ENCODE measurements around the gene MTOR.
"Not testable (repeated sequence)": the region's sequence is repeated elsewhere in the genome, so short reads cannot be mapped to it uniquely, and the experiment has no call there.

MTOR gene

DNA sequence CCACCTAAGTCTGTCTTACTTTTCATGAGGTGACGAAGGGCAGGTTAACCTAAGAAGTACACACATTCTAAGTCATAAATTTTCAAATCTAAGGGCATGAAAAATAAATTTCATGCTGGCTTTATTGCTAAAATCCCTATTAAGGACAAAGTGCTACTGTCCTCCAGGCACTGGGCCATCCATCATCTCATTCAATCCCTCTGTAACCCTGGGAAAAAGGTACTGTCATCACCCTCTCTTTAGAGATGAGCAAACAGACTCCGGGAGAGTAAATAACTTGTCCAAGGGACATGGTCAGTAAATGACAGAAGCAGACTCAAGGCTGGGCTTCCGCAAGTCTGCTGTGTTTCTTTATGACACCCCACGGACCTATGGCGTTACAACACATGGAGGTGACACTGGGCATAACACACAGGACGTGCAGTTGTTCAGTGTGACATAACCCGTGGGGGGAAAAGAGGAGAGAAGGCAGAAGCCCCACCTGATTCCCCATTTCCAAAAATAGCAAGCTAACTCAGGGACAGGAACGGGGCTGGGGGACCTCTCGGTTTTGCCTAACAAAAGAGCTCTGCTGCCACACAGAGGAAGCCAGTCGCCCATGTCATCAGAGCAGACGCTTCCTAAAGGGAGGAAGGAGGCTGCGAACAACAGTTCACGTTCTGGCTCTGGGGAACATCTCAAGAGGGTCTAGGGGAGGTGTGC, 190.0 kb downstream of the MTOR start:
- H3K9me3 Mint-ChIP-seq: no peaks in the 10 kb centered on the region
- no peak overlapping the region for H3K4me3 Mint-ChIP-seq
- H3K27ac Mint-ChIP-seq: peak overlapping the region; percentile 66
- peaks cover 96% of the 10 kb centered on the region for H3K36me3 Mint-ChIP-seq (ENCODE audit: low read depth)
- H3K4me1 Mint-ChIP-seq (ENCODE audit: low read depth): peaks cover 17% of the 10 kb centered on the region
- no peak for DNase-seq
- H3K27me3 Mint-ChIP-seq: no peaks in the 10 kb centered on the region

DNA sequence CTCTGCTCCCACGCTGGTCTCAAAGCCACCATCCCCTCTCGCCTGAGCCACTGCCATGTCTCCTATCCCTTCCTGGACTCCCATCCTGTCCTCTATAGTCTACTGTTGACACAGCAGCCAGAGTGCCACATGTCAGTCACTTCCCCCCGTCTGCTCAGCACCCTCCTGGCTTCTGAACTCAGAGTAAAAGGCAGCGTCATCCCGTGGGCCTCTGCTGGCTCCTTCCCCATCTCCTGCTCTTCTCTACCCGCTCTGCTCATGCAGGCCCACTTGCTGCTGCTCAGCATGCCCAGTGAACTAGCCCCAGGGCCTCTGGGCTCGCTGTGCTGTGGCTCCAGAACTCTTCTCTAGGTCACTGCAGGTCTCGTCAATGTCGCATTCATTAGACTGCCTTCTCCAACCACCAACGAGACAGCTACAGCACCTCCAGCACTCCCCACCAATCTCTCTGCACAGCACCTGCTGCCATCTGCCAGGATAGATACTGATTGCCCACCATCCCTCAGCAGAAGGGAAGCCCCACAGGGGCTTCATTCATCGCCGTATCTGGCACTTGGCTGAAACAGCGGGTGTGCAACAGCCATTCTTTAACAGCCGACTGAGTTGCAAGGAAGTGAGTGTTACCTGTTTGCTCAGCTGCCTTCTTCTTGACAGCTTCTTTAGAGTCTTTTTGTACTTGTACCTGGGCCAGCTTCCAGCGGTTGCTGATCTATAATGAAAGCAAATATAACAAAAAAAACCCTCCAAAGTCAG, 190.7 kb downstream of the MTOR start:
- H3K4me1 Mint-ChIP-seq (ENCODE audit: low read depth): peaks cover 17% of the 10 kb centered on the region
- peaks cover 95% of the 10 kb centered on the region for H3K36me3 Mint-ChIP-seq (ENCODE audit: low read depth)
- peak overlapping the region; percentile 86 for H3K27ac Mint-ChIP-seq
- H3K27me3 Mint-ChIP-seq: no peaks in the 10 kb centered on the region
- no peak overlapping the region for H3K4me3 Mint-ChIP-seq
- no peak for DNase-seq
- H3K9me3 Mint-ChIP-seq: no peaks in the 10 kb centered on the region

DNA sequence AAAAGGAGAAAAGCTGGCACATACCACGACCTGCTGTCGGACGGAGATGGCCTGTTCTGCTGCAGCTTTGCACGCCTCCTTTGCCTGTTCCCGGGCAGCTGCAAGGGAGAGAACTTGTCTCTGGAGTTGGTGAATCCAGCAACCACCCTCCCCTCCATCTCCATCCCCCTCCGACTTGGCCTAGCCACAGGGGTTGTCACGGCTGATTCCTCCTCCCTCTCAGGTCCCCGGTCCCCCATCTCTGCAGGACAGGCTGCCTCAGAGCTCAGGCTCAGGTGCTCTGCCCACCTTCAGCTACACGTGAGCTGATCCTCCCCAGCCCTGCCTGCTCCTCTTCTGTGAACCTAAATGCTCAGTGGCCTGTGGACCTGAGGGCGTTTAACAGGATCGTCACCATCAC, 191.5 kb downstream of the MTOR start:
- peaks cover 17% of the 10 kb centered on the region for H3K4me1 Mint-ChIP-seq (ENCODE audit: low read depth)
- H3K4me3 Mint-ChIP-seq: no peak overlapping the region
- peak overlapping the region; percentile 86 for H3K27ac Mint-ChIP-seq
- peaks cover 95% of the 10 kb centered on the region for H3K36me3 Mint-ChIP-seq (ENCODE audit: low read depth)
- no peaks in the 10 kb centered on the region for H3K27me3 Mint-ChIP-seq
- no peaks in the 10 kb centered on the region for H3K9me3 Mint-ChIP-seq
- DNase-seq: no peak

DNA sequence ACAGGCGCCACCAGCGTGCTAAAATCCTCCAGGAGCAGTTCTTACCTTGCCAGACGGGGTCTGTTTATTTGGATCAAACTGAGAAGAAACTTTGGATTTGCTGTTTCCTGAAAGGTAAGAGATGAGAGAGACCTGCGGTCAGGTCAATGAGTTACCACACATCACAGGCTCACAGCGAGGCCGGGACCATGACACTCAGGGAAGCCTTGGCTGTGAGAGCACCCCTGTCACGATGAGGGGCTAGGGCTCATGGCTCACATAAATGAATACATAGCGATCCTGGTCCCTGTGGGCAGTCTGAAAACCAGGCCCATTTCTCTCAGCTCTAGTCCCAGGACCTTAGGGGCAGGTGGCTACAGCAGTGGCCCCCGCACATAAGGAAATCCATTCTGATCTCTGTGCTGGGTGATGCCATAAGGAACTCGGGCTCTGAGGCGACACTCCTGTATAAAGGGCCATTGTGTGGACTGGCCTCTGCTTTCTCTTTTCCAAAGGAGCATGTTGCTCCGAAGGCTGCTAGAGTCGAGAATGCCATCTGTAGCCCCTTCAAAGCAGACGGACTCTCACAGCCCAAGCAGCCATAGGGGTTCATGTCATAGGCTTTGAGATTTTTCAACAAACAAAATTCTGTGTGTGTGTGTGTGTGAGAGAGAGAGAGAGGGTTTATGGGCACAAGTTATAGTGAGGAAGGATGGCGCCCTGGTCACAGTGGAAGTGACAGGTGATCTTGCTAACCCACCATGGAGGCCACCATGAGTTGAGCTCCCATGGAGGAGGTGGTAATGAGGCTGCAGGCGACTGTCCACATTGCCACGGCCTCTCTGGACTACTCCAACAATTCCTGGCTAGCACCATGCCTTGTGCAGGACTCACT, 193.5 kb downstream of the MTOR start:
- H3K27ac Mint-ChIP-seq: peak overlapping the region; percentile 84
- no peaks in the 10 kb centered on the region for H3K9me3 Mint-ChIP-seq
- no peaks in the 10 kb centered on the region for H3K27me3 Mint-ChIP-seq
- peaks cover 93% of the 10 kb centered on the region for H3K36me3 Mint-ChIP-seq (ENCODE audit: low read depth)
- H3K4me1 Mint-ChIP-seq (ENCODE audit: low read depth): peaks cover 14% of the 10 kb centered on the region
- no peak overlapping the region for H3K4me3 Mint-ChIP-seq
- DNase-seq: no peak

DNA sequence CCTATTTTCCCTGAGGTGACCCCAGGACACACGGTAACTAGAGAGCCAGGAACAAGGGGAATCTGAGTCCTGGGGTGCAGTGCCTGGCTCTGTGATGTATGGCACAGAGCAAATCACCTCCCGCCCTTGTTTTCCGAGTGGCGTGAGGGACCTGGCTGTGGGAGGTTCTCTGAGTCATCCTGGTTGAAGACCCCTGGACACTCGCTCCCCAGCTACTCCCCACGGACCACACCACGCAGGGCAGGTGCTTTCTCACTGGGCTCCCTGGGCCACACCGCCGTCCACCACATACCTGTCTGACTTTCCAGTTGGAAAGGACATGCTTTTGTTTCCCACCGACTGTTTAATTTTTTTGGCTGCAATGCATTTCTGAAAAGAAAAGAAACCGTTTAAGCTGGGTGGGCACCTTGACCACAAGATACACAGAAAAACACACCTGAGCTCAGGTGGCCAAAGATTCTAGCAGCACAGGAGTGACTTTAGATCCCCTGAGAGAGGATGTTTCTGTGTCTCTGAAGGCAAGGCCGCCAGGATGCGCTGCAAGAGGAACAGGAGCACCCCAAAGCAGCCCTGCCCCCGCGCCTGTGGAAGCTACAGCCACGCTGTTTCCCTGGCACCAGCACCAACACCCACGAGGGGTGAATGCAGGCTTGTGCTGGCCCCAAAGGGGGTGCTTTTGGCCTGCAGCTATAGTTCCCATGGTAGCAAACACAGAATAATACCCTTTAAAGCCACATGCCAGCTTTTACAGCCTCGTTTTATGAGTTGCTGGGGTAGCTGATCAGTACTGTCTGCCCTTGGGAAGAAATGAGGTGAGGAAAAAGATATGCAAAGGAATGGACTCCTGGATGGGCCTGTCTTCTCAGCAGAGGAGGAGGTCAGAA, 194.4 kb downstream of the MTOR start:
- H3K9me3 Mint-ChIP-seq: no peaks in the 10 kb centered on the region
- no peaks in the 10 kb centered on the region for H3K27me3 Mint-ChIP-seq
- no peak overlapping the region for H3K4me3 Mint-ChIP-seq
- no peak for DNase-seq
- peaks cover 17% of the 10 kb centered on the region for H3K4me1 Mint-ChIP-seq (ENCODE audit: low read depth)
- H3K36me3 Mint-ChIP-seq (ENCODE audit: low read depth): peaks cover 93% of the 10 kb centered on the region
- peak overlapping the region; percentile 59 for H3K27ac Mint-ChIP-seq

DNA sequence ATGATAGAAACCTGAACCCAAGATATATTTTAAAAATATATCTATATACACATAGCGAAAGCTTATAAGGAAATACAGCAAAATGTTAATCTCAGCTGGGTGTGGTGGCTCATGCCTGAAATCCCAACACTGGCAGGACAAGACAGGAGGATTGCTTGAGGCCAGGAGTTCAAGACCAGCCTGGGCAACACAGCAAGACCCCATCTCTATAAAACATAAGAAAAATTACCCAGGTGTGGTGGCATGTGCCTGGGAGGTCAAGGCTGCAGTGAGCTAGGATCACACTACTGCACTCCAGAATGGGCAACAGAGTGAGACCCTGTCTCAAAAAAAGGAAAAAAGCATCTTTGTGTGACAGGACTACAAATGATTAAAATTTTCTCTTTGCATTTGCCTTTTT, 196.6 kb downstream of the MTOR start:
- Mint-ChIP-seq H3K27ac (no peak overlapping the region), H3K27me3 (no peaks in the 10 kb centered on the region), H3K36me3 (ENCODE audit: low read depth) (peaks cover 91% of the 10 kb centered on the region), H3K9me3 (no peaks in the 10 kb centered on the region), H3K4me1 (ENCODE audit: low read depth) (peaks cover 37% of the 10 kb centered on the region), H3K4me3 (no peak overlapping the region)
- no peak for DNase-seq

DNA sequence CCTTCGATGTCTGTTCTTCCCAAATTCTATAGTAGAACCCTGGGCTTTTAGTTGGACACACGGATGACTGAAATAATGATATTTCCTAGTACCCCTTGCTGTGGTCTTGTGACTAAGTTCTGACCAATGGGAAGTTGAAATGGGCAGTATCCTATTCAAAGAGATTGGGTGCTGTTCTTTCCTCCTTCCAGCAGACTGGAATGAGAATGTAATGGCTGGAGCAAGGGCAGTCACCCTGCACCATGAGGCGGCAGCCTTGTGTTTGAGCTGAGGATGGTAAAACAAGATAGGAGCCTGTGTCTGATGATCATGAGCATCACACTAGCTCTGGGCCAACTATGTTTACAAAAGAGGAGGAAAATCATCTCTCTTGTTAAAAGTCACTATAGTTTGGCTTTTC, 197.4 kb downstream of the MTOR start:
- H3K27ac Mint-ChIP-seq: peak overlapping the region; percentile 71
- DNase-seq: no peak
- no peak overlapping the region for H3K4me3 Mint-ChIP-seq
- no peaks in the 10 kb centered on the region for H3K9me3 Mint-ChIP-seq
- peaks cover 40% of the 10 kb centered on the region for H3K4me1 Mint-ChIP-seq (ENCODE audit: low read depth)
- H3K36me3 Mint-ChIP-seq (ENCODE audit: low read depth): peaks cover 90% of the 10 kb centered on the region
- no peaks in the 10 kb centered on the region for H3K27me3 Mint-ChIP-seq

DNA sequence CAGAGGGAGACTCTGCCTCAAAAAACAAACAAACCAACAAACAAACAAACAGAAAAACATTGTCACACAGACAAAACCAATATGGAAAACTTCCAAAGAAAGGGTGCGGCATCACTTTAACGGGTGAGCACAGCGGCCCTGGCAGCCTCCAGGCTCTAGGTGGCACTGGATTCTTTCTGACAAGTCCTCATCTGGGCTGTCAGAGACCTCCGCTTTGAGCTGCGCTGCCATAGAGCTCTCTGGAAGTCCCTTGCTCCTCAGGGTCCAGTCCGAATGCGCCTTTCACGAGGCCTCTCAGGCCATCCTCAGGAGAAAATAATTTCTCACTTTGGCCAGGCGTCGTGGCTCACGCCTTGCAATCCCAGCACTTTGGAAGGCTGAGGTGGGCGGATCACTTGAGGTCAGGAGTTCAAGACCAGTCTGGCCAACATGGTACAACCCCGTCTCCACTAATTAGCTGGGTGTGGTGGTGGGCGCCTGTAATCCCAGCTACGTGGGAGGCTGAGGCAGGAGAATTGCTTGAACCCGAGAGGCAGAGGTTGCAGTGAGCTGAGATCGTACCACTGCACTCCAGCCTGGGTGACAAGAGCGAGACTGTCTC, 198.3 kb downstream of the MTOR start:
- peaks cover 84% of the 10 kb centered on the region for H3K36me3 Mint-ChIP-seq (ENCODE audit: low read depth)
- not testable (repeated sequence) for H3K9me3 Mint-ChIP-seq, H3K4me3 Mint-ChIP-seq, H3K27ac Mint-ChIP-seq, H3K27me3 Mint-ChIP-seq
- peak; percentile 34 for DNase-seq
- H3K4me1 Mint-ChIP-seq (ENCODE audit: low read depth): peaks cover 33% of the 10 kb centered on the region

DNA sequence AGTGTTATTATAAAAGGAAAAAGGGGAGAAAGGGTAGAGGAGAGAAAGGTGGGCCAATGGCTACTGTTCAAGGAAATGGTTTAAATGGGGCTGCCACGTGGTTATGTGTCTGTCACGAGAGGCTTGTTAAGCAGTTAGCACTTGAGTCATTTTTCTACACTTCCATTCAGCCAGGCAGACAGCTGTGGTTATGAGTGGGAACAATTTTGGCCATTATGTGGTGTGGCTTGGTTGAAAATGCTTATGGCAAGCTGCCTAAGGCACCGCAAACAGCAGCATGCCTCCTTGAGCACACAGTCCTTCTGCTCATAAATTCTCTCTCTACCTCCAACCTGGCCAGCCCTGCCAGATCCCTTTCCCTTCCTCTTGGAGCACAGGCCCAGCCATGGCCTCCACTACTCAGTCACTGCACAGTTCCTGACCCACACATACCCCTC, 199.4 kb downstream of the MTOR start:
- peak; percentile 49 for DNase-seq
- Mint-ChIP-seq H3K27ac (peak overlapping the region; percentile 96), H3K36me3 (ENCODE audit: low read depth) (peaks cover 84% of the 10 kb centered on the region), H3K4me1 (ENCODE audit: low read depth) (peaks cover 41% of the 10 kb centered on the region), H3K4me3 (peak overlapping the region; percentile 61), H3K9me3 (no peaks in the 10 kb centered on the region), H3K27me3 (no peaks in the 10 kb centered on the region)

DNA sequence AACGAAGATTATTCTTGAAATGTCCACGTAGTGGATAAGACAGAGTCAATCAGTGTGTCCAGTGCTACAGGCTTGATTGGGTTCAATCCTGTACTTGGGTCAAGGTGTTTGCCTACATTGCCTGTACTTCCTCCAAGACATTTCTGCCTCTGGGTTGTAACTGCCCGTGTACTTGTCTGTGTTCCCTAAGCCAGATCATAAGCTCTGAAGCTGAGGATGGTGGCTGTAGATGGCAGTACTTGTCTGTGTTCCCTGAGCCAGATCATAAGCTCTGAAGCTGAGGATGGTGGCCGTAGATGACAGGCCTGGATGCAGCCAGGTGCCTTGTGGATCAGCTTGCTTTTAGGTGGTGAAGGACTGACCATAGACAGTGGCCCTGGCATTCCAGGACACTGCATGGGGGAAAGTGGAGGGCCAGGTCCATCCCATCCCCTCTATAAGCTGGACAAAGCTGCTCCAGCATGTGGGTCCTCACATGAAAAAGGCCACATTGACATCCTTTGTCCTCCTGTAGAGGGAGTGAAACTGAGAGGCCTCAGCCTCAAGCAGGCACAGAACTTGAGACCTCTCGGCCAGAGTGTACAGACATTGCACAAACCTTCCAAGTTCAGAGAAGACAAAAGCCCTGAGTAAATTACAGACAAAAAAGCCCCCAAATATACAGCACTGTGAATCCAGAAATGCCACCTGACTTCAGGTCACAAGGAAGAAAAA, 200.5 kb downstream of the MTOR start:
- peaks cover 52% of the 10 kb centered on the region for H3K4me1 Mint-ChIP-seq (ENCODE audit: low read depth)
- DNase-seq: peak; percentile 32

DNA sequence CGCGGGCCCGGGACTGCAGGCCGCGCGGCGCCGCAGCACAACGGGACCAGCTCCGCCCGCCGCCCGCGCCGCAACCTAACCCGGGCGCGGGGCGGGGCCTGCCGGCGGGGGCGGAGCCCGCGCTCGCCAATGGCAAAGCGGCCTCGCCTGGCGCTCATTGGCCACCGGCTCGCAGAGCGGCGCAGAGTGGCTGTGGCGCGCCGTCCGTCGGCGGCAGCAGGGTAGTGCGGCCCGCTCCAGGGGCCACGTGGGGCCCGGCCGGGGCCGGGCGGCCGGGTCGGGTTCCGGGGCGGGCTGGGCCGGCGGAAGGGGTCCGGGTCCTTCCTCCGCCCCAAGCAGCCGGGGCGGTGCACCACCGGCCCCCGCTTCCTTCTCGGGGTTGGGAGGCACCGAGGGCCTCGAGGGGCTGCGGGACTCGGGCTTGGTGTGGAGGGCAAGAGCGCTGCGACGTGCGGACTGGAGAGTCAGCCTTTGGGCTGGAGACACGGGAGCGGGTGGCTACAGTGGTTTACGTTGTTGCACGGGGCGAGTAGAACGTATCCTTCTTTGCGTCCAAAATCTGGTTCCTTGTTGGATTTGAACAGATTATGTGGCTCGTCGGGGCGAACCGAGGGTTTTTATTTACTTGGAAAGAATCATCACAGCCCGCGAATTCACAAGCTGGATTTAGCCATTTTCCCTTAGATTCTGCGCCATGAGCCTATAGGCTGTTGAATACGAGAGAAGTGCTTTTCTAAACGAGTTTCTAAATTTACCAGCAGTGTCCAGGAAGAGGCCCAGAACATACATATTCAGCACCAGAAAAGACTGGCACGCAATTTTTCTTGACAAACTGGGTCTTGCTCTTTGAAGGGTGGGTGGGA, 202.2 kb downstream of the MTOR start, which contains the start of gene SRM:
Gene SRM, minus strand, starts transcription at position 51 of the 863 bp plus-strand sequence. CDS start 75 bp downstream, outside the sequence.
- H3K27ac Mint-ChIP-seq: peak within 1 kb of the TSS; percentile 96
- H3K4me3 Mint-ChIP-seq: peak within 1 kb of the TSS; percentile 96
- no peaks in the 10 kb centered on the region for H3K9me3 Mint-ChIP-seq
- peak; percentile 94 for DNase-seq
- H3K27me3 Mint-ChIP-seq: no peaks in the 10 kb centered on the region
- H3K36me3 Mint-ChIP-seq (ENCODE audit: low read depth): peaks cover 83% of the 10 kb centered on the region
- peaks cover 53% of the 10 kb centered on the region for H3K4me1 Mint-ChIP-seq (ENCODE audit: low read depth)

More for the DNA sequence above, 200.5 kb downstream of the MTOR start:
- peaks cover 85% of the 10 kb centered on the region for H3K36me3 Mint-ChIP-seq (ENCODE audit: low read depth)
- H3K4me3 Mint-ChIP-seq: peak overlapping the region; percentile 95
- no peaks in the 10 kb centered on the region for H3K27me3 Mint-ChIP-seq
- no peaks in the 10 kb centered on the region for H3K9me3 Mint-ChIP-seq
- H3K27ac Mint-ChIP-seq: peak overlapping the region; percentile 96
